Heart right ventricle (tissue), 16 donors: ENCODE results near the gene PKN2. TPM values are rescaled to one million over a fixed set of nuclear protein-coding genes. Genes with fewer than 3 reads are reported as not detected.

ENCODE experiments used
- ATAC-seq, 8 donors: fragments of 200-7000 bp; cut with Tn5 transposase; one replicate each; pipeline ENCODE4 v1.9.1; 2020; ENCODE audit warnings: mild to moderate bottlenecking in 8 of 8, moderate library complexity in 8 of 8, moderate number of reproducible peaks in 1 of 8
- DNase-seq, 2 donors: peaks; one replicate each; pipeline ENCODE4 v3.0.0-alpha.2; 2020
- H3K27ac ChIP-seq, 10 donors: fragments of 200-600 bp; sonication (generic) in 2 of 10; one replicate each; pipeline versions ENCODE4 v1.5.0 to v1.8.0; 2020 to 2022; ENCODE audit warnings: mild to moderate bottlenecking in 3 of 10
- H3K27me3 ChIP-seq, 7 donors: fragments of 200-600 bp; one replicate each; pipeline ENCODE4 v1.8.0; 2021 to 2022; ENCODE audit warnings: mild to moderate bottlenecking in 2 of 7
- H3K36me3 ChIP-seq, 9 donors: fragments of 200-600 bp; sonication (generic) in 1 of 9; one replicate each; pipeline versions ENCODE4 v1.5.0 to v1.8.0; 2020 to 2022; ENCODE audit warnings: mild to moderate bottlenecking in 2 of 9
- H3K4me1 ChIP-seq, 9 donors: fragments of 200-600 bp; sonication (generic) in 1 of 9; one replicate each; pipeline versions ENCODE4 v1.5.0 to v1.8.0; 2020 to 2022; ENCODE audit warnings: mild to moderate bottlenecking in 4 of 9
- H3K4me3 ChIP-seq, 10 donors: fragments of 200-600 bp; sonication (generic) in 2 of 10; one replicate each; pipeline versions ENCODE4 v1.5.0 to v1.8.0; 2020 to 2022; ENCODE audit warnings: mild to moderate bottlenecking in 7 of 10, moderate library complexity in 2 of 10
- H3K9me3 ChIP-seq, 11 donors: fragments of 200-600 bp in 10 of 11; sonication (generic) in 2 of 11; one replicate each; pipeline versions ENCODE4 v1.5.0 to v1.8.0; 2013 to 2022; ENCODE audit warnings: mild to moderate bottlenecking in 2 of 11, control low read depth in 1 of 11, moderate library complexity in 1 of 11
- CTCF ChIP-seq, 9 donors: fragments of 200-600 bp; sonication (generic) in 2 of 9; IDR thresholded peaks; one replicate each; pipeline versions ENCODE4 v1.5.0 to v1.8.0; 2021 to 2022; ENCODE audit warnings: antibody characterized with exemption in 9 of 9, mild to moderate bottlenecking in 5 of 9, moderate library complexity in 1 of 9
- WGBS, 2 donors: extraction: QIAGEN DNeasy Blood & Tissue Kit; methylation state at CpG; one replicate each; pipeline ENCODE4 v1.1.7; 2013; ENCODE audit warnings: inconsistent platforms in 1 of 2; 5-methylcytosine and 5-hydroxymethylcytosine counted together
- intact Hi-C, 10 donors: fragments of 100-400 bp; cut with DNase I; formaldehyde crosslinking; loops; one replicate each; pipeline versions ENCODE4 v1.11.1 to v1.14.2; 2022
- polyA plus RNA-seq, 2 donors: library from polyadenylated mRNA; stranded (reverse); fragments of 200-250 nt; gene quantifications; one replicate each; pipeline ENCODE4 v1.2.3, GENCODE V29; 2013
- total RNA-seq, 10 donors: library from RNA; stranded (reverse); fragmentation: NEBNext Ultra II Directional in 3 of 10; extraction: Animal tissue kit (Norgen Biotek cat#: 25700) in 3 of 10; gene quantifications; one replicate each; pipeline versions ENCODE4 v1.2.1 to v1.2.4, GENCODE V29; 2021 to 2023
- donor health status: Arrhythmogenic right ventricular cardiomyopathy.
- donor health status: ischemic (EF 13 %, LVEDD 7.1; RV severe dilation, severe dysfunction).
- donor health status: healthy with polysubstance abuse.
- donor health status: DM: no; HTN: yes; CAD: no.
- donor health status: DM: no; HTN: no; CAD: no.
- donor health status: ischemic (EF 25% LVEDD 6.9; RV normal size, moderate dysfunction).
- donor health status: ischemic (EF 25% LVEDD 5.7; RV mildly dilated, moderate dysfunction).
- donor health status: healthy.
- donor health status: DM: yes; HTN: yes; CAD: no.
- donor health status: Ischemic cardiomyopathy.
- donor health status: ischemic (EF 35%, LVEDD 5.7; RV mildly dilated, moderate dysfunction).
- donor health status: nonischemic (EF 11% LVEDD 7.7; RV severe dilation, severe dysfunction).
- donor health status: DM: yes; HTN: yes; CAD: no.
- donor health status: PGD.
- donor health status: ischemic (EF 29% LVEDD 5.4; RV normal size, mild dysfunction).
- donor health status: nonischemic (EF 23%, LVEDD 6.1; RV moderate dilation, normal function).

Gene PKN2
- total and polyA plus RNA-seq, 12 donors = 6.2 to 42.8 (median 33.6) TPM

DNA sequence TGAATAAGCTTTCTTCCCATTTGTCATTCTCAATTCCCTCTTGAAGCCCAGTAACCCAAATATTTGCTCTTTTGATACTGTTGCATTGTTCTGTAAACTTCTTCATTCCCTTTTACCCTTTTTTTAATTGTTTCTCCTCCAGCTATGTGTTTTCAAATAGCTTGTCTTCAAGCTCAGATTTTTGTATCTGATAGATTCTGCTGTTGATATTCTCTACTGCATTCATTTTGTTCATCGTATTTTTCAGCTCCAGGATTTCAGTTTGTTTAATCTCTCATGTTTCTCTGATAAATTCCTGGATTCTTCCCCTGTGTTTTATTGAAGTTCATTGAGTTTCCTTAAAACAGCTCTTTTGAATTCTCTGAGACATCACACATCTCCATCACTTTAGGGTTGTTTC is 51.8 kb downstream of the PKN2 start:
- Histone ChIP-seq H3K9me3 (peaks cover 0 to 26% (median 15%) of the 10 kb centered on the region in 11 donors), H3K4me1 (peaks cover 3 to 30% (median 15%) of the 10 kb centered on the region in 9 donors), H3K27me3 (no peaks in the 10 kb centered on the region), H3K4me3 (no peak overlapping the region), H3K36me3 (peaks cover 0 to 2% (median 0%) of the 10 kb centered on the region in 9 donors), H3K27ac (no peak overlapping the region)
- DNase-seq (no peak), ATAC-seq (no peak)
- whole genome bisulfite sequencing, 2 donors = 98% methylated on average over 1 of the region's 1 CpG
- intact Hi-C loops = no loop called here
- TF ChIP-seq CTCF (IDR thresholded peaks at IDR 0.05) = no peak

DNA sequence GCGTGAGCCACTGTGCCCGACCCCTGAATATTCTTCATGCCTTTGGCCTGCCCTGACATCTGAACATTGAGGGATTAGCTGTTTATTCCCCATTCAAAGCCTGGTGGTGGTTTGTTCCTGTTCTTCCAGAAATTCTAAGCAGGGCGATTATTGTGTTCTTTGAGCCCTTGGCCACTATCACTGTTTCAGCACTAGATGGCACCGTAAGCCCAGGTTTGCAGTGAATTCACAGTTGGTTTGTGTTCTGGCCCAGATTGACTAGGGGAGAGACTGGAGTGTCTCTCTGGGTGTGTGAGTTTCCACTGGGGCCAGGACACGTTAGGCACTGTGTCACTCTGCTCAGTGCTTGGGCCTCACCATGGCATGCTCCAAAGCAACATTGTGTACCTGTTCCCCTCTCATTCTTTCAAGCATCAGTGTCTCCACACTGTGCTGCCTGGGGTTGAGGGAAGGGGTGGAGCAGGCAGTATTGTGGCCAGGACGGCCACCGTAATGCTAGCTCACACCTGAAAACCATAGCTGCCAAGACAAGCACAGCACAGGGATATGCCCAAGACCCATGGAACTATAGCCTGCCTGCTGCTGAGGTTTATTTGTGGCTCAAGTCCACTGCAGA is 52.7 kb downstream of the PKN2 start:
- Histone ChIP-seq H3K4me3 (no peak overlapping the region), H3K27ac (no peak overlapping the region), H3K27me3 (no peaks in the 10 kb centered on the region), H3K4me1 (peaks cover 0 to 22% (median 8%) of the 10 kb centered on the region in 9 donors), H3K36me3 (peaks cover 0 to 11% (median 0%) of the 10 kb centered on the region in 9 donors), H3K9me3 (peaks cover 0 to 26% (median 15%) of the 10 kb centered on the region in 11 donors)
- intact Hi-C loops = no loop called here
- peak in 4 of 8 donors; percentile 15 to 53 (median 46) for ATAC-seq
- TF ChIP-seq CTCF (IDR thresholded peaks at IDR 0.05) = peak in 7 of 9 donors; percentile 18 to 55 (median 25)
- DNase-seq = no peak
- 94% methylated on average over 7 of the region's 7 CpGs for WGBS, 2 donors

DNA sequence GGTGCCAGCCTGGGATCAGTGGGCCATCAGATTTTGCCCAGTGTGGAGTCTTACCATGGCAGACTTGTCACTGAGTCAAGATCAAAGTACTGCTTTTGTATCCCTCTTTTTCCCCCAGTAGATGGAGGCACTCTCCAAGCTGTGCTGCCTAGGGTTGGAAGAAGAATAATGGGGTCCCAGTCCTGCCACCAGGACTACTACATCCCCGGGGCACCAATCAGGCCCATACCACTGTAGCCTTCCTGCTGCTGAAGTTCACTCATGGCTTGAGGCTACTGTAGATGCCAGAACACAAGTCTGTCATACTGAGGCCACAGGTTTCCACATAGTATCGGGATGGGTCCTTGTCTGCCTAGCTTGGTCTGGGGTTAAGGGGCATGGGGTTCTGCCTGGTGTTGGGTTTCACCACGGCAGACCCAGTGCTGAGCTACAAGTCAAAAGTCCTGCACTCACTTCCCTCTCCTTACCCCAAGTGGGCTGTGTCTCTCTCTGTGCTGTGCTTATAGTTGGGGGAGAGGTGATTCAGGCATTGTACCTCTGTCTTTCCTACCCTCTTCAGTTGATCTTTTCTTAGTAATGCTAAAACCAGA is 53.4 kb downstream of the PKN2 start:
- Histone ChIP-seq H3K9me3 (peaks cover 0 to 26% (median 15%) of the 10 kb centered on the region in 11 donors), H3K4me3 (no peak overlapping the region), H3K36me3 (peaks cover 0 to 11% (median 0%) of the 10 kb centered on the region in 9 donors), H3K4me1 (peaks cover 0 to 15% (median 4%) of the 10 kb centered on the region in 9 donors), H3K27me3 (no peaks in the 10 kb centered on the region), H3K27ac (no peak overlapping the region)
- no peak for TF ChIP-seq CTCF (IDR thresholded peaks at IDR 0.05)
- DNase-seq (no peak), ATAC-seq (peak in 3 of 8 donors; percentile 24 to 75 (median 25))
- WGBS, 2 donors = 92 to 95% methylated on average over 3 of the region's 3 CpGs
- intact Hi-C loops = no loop called here

DNA sequence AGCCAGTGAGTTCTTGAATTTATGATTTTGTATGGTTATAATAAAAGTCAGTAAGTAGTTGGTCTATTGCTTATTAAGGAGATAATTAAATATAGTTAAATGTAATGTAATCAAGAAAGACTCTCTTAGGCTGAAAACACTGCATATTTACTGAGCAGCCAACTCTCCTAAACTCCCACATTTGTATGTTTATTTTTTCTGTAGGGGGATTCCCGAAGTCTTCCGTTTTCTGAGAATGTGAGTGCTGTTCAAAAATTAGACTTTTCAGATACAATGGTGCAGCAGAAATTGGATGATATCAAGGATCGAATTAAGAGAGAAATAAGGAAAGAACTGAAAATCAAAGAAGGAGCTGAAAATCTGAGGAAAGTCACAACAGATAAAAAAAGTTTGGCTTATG is 56.7 kb downstream of the PKN2 start:
- ATAC-seq = no peak
- H3K4me1 ChIP-seq = peaks cover 0 to 15% (median 4%) of the 10 kb centered on the region in 9 donors
- H3K4me3 ChIP-seq = no peak overlapping the region
- DNase-seq = no peak
- 64 to 67% methylated on average over 3 of the region's 3 CpGs for WGBS, 2 donors
- H3K36me3 ChIP-seq = peaks cover 0 to 37% (median 0%) of the 10 kb centered on the region in 9 donors
- peaks cover 0 to 9% (median 4%) of the 10 kb centered on the region in 11 donors for H3K9me3 ChIP-seq
- intact Hi-C loops = no loop called here
- no peaks in the 10 kb centered on the region for H3K27me3 ChIP-seq
- no peak overlapping the region for H3K27ac ChIP-seq
- no peak for TF ChIP-seq CTCF (IDR thresholded peaks at IDR 0.05)
